DOHH2 (cell line): ENCODE results near the gene MET.

ENCODE experiments used
- H3F3A ChIP-seq: fragments of 200-600 bp; sonication (generic), shearing (Covaris generic); 2 replicates; pipeline ENCODE4 v1.6.0; 2016; ENCODE audit warnings: antibody characterized with exemption, mild to moderate bottlenecking; ENCODE audit not compliant: control insufficient read depth, insufficient read depth
- H3K27ac ChIP-seq: fragments of 200-600 bp; sonication (generic); 2 replicates; pipeline ENCODE4 v1.5.1; 2014; ENCODE audit warnings: low read depth, mild to moderate bottlenecking, low read length, moderate library complexity
- H3K27me3 ChIP-seq: fragments of 200-600 bp; sonication (generic); 2 replicates; pipeline ENCODE4 v1.6.1; 2014; ENCODE audit warnings: mild to moderate bottlenecking, low read length, mixed read lengths; ENCODE audit not compliant: control insufficient read depth
- H3K36me3 ChIP-seq: fragments of 200-600 bp; sonication (generic); 2 replicates; pipeline ENCODE4 v1.6.1; 2014; ENCODE audit warnings: mild to moderate bottlenecking, low read length, moderate library complexity, mixed read lengths; ENCODE audit not compliant: control insufficient read depth
- H3K4me1 ChIP-seq: fragments of 200-600 bp; sonication (generic); 2 replicates; pipeline ENCODE4 v1.6.1; 2014; ENCODE audit warnings: mild to moderate bottlenecking, low read length, mixed read lengths; ENCODE audit not compliant: control insufficient read depth
- H3K4me2 ChIP-seq: fragments of 200-600 bp; sonication (generic); 2 replicates; pipeline ENCODE4 v1.6.0; 2014; ENCODE audit warnings: mild to moderate bottlenecking, low read length, moderate library complexity
- H3K4me3 ChIP-seq: fragments of 200-600 bp; sonication (generic); 2 replicates; pipeline ENCODE4 v1.5.1; 2014; ENCODE audit warnings: mild to moderate bottlenecking, low read length, mixed read lengths
- H3K79me2 ChIP-seq: fragments of 200-600 bp; sonication (generic); 2 replicates; pipeline ENCODE4 v1.6.1; 2014; ENCODE audit warnings: mild to moderate bottlenecking, low read length, mixed read lengths; ENCODE audit not compliant: control insufficient read depth
- H3K9me2 ChIP-seq: fragments of 200-600 bp; sonication (generic); replicated peaks from 2 replicates; pipeline ENCODE4 v1.6.1; 2014; ENCODE audit warnings: mild to moderate bottlenecking, low read length, mixed read lengths; ENCODE audit not compliant: control insufficient read depth
- H3K9me3 ChIP-seq: fragments of 200-600 bp; sonication (generic); 2 replicates; pipeline ENCODE4 v1.6.1; 2014; ENCODE audit warnings: antibody characterized with exemption, low read length, mixed read lengths; ENCODE audit not compliant: control insufficient read depth, insufficient read depth
- H4K20me1 ChIP-seq: fragments of 200-600 bp; sonication (generic); 2 replicates; pipeline ENCODE4 v1.6.0; 2014; ENCODE audit warnings: low read depth, mild to moderate bottlenecking, antibody characterized with exemption, low read length, moderate library complexity; ENCODE audit not compliant: control insufficient read depth, insufficient read depth
- CTCF ChIP-seq: fragments of 200-600 bp; sonication (generic); IDR thresholded peaks from one replicate; pipeline ENCODE4 v1.5.1; 2014; ENCODE audit warnings: antibody characterized with exemption, mild to moderate bottlenecking, low read depth, low read length; ENCODE audit not compliant: poor library complexity, severe bottlenecking
- EZH2phosphoT487 ChIP-seq: fragments of 200-600 bp; sonication (generic); IDR thresholded peaks from 2 replicates; pipeline ENCODE4 v1.6.1; 2017; ENCODE audit warnings: borderline replicate concordance, mild to moderate bottlenecking, antibody characterized with exemption, low read length, moderate library complexity, mixed read lengths

MET gene

GRCh38 chr7:116799916-116800315 is 127.9 kb downstream of the MET start:
- H3K36me3 ChIP-seq: no peaks in the 10 kb centered on the region
- H3K9me2 ChIP-seq: no peaks in the 10 kb centered on the region
- H4K20me1 ChIP-seq: no peaks in the 10 kb centered on the region
- peaks cover 9% of the 10 kb centered on the region for H3K27me3 ChIP-seq
- peaks cover 6% of the 10 kb centered on the region; the same call in 1 of the 2 replicates for H3K4me1 ChIP-seq
- no peak overlapping the region for H3K27ac ChIP-seq
- no peaks in the 10 kb centered on the region for H3K79me2 ChIP-seq
- no peaks in the 10 kb centered on the region for H3K9me3 ChIP-seq
- no peaks in the 10 kb centered on the region for H3F3A ChIP-seq
- H3K4me3 ChIP-seq: no peak overlapping the region
- no peak overlapping the region for H3K4me2 ChIP-seq
- no peak for TF ChIP-seq EZH2phosphoT487
- no peak for TF ChIP-seq CTCF

DNA sequence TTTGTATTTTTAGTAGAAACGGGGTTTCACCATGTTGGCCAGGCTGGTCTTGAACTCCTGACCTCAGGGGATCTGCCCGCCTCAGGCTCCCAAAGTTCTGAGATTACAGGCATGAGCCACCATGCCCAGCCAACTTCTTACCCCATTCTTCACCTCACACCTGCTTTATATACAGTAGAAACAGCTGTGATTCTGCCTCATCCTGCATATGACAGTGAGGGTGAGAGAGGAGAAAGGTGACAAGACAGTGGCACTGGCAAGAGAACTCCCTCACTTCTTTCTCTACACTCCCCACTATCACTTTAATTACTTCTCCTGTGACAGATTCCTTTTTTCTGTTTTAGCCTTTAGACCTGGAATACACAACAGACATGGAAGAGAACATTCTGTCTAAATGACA is 128.6 kb downstream of the MET start:
- Histone ChIP-seq H3K79me2 (no peaks in the 10 kb centered on the region), H3K4me2 (no peak overlapping the region), H3K27ac (no peak overlapping the region), H3K9me3 (no peaks in the 10 kb centered on the region), H3K27me3 (peaks cover 16% of the 10 kb centered on the region), H3K36me3 (no peaks in the 10 kb centered on the region), H3K4me3 (no peak overlapping the region), H4K20me1 (no peaks in the 10 kb centered on the region), H3K4me1 (peaks cover 6% of the 10 kb centered on the region; the same call in 1 of the 2 replicates), H3K9me2 (no peaks in the 10 kb centered on the region), H3F3A (no peaks in the 10 kb centered on the region)
- TF ChIP-seq EZH2phosphoT487 (no peak), CTCF (no peak)

GRCh38 chr7:116801092-116801710 is 129.2 kb downstream of the MET start:
- Histone ChIP-seq H3K4me3 (no peak overlapping the region), H3K27me3 (peaks cover 22% of the 10 kb centered on the region), H3K27ac (no peak overlapping the region), H3K79me2 (no peaks in the 10 kb centered on the region), H3F3A (no peaks in the 10 kb centered on the region), H4K20me1 (no peaks in the 10 kb centered on the region), H3K9me2 (no peaks in the 10 kb centered on the region), H3K4me2 (no peak overlapping the region), H3K4me1 (peaks cover 6% of the 10 kb centered on the region; the same call in 1 of the 2 replicates), H3K9me3 (no peaks in the 10 kb centered on the region), H3K36me3 (no peaks in the 10 kb centered on the region)
- TF ChIP-seq CTCF (no peak), EZH2phosphoT487 (no peak)
